GM18873 (cell line): ENCODE results near the gene RFLNA.

Source experiments
- ATAC-seq: cut with Tn5 transposase; IDR thresholded peaks from one replicate; pipeline ENCODE4 v1.9.1; 2021; ENCODE audit warnings: mild to moderate bottlenecking, moderate library complexity, moderate number of reproducible peaks; ENCODE audit not compliant: unreplicated experiment, low FRiP score

Gene RFLNA

DNA sequence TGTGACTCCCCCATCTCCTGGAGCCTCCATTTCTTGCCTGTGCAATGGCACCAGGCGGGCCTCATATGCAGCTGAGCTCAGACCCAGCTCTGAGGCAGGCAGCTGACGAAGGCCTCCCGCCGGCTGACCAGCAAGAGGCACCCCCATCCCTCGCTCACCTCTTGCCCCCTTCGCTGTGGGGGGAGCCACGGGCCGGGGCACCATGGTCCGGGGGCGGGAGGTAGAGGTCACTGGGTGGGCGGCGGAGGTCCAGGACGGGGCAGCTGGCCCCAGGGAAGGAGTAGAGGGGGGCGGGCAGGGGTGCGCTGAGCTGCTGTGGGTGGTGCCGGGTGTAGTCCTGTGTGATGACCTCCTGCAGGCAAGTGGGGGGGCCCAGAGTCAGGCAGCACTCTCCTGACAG, 39.4 kb downstream of the RFLNA start:
- ATAC-seq: no peak

DNA sequence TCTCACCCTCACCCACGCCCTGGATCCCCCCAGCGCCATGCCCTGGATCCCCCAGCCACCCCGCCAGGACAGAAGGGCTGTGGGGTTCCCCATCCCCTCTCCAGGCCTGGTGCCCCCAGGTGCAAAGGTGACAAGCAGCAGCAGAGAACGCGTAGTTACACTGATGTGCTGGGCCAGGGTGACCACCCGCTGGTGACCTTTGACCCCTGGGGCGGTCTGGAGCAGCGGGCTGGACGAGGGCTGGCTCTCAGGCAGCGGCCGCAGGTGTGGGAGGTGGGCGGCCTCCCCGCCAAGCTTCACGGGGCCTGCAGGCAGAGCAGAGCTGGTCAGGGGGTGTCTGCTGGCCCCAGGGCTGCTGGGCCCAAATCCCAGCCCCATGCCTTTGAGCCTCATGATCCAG, 40.1 kb downstream of the RFLNA start:
- no peak for ATAC-seq

DNA sequence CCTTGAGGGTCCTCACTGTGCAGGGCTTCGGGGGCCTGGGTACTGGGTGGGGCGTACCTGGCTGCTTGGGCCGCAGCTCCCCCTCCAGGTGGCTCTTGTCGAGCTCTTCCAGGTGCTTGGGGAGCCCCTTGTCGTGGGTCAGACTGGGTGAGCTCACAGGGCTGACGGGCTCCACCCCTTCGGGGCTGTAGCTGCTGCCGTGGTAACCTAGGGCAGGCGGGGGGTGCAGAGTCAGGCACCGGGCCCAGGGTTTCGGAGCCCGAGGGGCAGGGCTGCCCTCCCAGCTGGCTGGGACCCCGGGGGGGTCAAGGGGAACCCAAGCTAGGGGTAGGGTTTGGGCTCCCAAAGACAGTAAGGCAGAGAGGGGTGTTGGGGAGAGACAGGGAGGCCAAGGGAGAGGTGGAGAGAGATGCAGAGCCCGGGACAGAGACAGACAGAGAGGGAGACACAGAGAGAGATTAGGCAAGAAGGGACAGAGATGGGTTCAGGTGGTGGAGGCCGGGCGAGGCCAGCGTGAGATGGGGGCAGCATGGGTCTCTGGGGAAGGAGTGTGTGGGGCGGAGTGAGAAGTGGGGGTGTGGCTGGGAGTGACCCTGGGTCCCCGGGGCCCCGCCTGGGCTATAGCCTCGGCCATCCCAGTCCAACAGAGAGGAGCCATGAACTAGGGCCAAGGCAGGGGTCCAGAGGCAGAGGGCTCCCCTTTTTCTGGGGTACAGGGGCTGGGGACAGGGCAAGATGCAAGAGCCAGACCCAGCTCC, 40.7 kb downstream of the RFLNA start:
- ATAC-seq: no peak

DNA sequence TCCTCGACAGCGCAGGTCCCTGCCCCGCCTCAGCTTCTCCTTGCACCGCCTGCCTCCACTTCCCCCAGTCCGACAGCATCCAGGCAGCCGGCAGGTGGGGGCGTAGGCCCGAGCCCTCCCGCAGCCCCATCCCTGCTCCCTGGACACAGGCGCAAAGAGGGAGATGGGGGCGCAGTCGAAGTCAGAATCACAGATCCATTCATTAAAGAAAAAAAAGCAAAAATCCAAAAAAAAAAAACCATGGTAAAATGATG, 41.2 kb downstream of the RFLNA start:
- no peak for ATAC-seq

DNA sequence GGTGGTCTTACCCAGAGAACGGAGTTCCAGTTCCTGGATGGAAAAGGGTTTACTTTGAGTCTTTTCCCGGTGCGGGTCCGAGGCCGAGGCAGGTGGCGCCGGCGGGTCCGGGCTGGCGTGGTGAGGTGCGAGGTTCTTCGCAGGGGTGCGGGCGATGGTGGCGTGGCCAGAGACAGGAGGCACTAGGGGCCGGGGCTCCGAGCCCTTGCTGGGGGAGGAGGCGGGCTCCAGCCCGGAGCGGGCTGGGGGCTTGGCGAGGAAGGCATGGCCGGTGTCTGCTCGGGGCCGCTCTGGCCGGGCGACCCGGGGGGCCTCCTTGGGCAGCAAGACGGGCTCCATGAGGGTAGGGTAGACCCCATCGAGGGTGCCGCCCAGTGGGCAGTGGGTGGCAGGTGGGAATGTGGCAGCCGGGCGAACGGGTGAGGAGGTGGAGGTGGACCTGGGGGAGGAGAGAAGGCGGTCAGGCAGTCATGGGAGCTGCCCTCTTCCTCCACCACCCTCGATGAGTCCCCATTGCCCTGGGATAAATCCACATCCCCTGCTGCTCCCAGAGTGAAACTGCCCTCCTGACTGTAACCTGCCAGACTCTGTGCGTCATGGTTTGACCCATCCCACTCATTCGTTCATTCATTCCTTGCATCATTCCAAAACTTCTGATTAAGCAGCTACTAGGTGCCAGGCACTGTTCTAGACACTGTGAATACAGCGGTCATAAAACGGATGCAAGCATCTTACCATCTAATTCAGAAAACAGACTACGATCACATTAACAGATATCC, 42.0 kb downstream of the RFLNA start:
- no peak for ATAC-seq

DNA sequence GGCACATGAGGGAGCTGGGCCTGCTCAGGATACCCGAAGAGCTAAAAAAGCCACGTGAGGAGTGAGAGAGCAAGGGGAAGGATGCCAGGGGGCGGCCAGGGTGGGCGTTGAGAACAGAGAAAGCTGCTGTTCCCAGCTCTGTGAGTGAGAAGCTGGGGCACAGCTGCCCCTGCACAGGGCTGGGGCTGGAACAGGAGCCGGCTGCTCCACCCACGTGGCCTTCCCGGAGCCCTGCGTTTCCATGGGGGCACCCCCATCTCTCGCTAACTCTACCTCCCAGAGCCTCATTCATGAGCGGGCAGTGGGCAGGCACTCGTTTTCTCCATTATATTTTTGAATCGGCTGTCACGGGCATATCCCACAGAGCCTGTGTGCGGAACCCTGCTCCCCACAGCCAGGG, 42.7 kb downstream of the RFLNA start:
- no peak for ATAC-seq

DNA sequence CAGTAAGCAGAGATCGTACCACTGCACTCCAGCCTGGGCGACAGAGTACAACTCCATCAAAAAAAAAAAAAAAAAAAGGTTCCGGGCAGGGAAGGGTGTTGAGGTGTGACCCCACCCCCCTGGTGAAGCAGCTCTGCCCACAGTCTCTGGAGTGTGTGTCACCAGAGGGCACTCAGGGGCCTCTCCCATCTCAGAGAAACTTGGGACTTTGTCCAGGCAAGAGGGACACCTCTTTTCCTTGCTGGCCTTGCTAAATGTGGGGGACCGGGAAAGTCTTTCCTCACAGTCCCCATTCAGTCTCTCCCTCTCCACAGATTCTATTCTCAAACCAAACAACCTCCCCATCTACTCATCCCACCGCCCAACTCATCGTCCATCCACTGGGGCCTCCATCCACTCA, 43.6 kb downstream of the RFLNA start:
- no peak for ATAC-seq

DNA sequence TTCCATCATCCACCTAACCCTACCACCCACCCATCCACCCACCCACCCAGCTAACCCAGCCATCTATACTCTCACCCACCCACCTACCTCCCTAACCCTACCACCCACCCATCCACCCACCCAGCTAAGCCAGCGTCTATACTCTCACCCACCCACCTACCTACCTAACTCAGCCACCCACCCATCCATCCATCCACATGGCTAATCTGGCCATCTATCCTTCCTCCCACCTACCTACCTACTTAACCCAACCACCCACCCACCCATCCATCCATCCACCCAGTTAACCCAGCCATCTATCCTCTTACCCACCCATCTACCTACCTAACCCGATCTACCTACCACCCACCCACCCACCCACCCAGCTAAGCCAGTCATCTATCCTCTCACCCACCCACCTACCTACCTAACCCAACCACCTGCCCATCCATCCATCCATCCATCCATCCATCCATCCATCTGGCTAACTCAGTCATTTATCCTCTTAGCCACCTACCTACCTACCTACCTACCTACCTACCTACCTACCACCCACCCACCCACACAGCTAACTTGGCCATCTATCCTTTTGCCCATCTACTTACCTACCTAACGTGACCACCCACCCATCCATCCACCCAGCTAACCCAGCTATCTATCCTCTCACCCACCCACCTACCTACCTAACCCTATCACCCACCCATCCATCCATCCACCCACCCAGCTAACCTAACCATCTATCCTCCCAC, 44.1 kb downstream of the RFLNA start:
- no peak for ATAC-seq

DNA sequence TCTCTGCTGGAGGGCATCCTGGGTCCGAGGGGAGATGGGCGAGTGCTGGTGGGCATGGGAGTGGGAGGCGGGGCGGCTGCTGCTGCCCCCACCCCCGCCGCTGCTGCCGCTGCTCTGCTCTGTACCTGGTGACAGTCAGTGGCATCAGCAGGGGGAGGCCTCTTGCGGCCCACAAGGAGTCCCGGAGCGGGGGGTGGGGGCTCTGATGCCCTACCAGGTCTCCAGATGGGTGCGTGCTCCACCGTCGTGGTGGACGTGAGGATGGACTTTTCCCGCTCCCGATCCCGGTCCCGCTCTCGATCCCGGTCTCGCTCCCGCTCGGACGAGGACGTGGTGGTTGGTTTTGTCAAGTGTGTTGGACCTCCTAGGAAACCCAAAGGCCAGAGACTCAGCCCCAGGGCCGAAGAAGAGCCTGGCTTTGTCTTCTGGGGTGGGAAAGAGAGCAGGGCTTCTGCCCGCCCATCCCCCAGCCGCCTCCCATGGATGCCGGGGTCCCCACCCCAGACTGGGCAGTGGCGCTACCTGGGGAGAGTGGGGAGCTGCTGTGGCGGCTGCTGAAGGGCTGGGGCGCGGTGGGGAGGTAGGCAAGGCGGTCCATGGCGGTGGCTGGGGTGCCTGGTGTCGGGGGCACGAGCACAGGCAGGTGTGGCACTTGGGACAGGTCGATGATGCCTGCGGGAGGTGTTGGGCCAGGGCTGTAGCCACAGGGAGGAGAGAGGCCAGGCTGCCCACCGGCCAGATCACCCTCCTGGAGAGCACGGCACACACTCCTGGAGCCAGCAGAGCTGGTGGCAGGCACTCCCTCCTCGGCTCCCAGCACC, 45.4 kb downstream of the RFLNA start:
- ATAC-seq: no peak

DNA sequence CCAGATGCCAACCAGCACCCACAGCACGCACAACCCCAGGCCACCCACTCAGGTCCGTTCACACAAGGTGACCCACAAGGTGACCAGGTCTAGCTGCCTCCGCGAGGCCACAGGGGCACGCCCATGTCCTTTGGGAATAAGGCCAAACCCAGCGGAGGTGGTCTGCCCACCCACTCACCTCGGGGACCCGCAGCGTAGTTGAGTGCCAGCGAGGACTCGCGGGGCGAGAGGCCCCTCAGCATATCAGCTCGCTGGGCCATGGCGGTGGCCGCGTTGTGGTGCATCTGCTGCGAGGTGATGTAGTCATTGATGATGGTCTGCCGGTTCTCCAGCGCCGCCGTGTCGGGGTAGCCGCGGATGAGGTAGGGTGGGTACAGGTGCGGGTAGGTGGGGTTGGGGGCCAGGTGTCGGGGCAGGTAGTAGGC, 46.8 kb downstream of the RFLNA start:
- ATAC-seq: no peak

DNA sequence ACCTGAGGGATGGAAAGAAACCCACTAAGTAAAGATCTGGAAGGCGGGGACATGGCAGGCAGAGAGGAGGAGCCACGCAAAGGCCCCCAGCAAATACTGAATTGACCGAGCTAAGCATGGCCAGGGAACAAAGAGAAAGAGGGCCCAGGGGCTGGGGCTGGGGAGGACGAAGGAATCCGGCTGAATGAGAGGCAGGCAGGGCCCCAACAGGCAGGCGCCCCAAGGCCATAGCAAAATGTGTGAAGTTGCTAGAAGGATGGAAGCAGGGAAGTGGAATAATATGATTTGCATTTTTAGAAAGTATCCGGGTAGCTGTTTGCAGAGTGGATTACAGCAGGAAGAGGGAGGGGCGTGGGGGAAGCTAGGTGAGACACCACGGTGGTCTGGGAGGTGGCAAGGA, 49.1 kb downstream of the RFLNA start:
- no peak for ATAC-seq

DNA sequence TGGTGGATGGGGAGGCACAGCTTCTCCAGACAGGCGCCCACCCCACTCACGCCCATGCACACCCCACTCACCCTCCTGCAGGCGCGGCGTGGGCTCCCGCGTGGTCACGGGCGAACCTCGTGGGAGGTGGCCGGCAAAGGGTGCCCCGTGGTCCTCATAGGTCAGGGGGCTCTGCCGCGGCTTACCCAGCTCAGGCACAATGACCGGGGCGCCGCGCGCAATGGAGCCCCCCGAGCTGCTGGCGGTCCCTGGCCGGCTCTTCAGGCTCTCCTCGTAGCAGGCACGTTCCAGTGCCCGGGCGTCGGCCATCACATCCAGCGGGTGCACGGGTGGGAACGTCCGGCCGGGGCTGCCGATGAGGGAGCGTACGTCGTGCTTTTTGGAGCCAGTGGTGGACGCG, 49.6 kb downstream of the RFLNA start:
- no peak for ATAC-seq

DNA sequence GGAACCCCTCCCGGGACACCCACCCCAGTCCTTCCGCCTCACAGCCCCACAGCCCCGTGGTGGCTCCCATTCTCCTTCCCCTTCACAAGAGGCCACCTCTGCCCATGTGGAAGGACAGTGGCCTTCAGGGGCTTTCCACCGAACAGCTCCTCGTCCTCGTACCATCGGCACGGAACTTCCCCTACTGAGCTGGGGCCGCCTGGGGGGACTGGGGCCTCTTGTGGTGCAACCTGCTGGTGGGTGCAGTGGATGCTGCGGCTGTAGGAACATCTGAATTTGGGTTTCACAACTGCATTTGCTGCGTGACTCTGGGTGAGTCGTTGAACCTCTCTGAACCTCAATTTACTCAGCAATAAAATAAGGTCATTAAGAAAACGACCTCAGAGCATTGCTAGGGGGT, 50.9 kb downstream of the RFLNA start:
- ATAC-seq: no peak

DNA sequence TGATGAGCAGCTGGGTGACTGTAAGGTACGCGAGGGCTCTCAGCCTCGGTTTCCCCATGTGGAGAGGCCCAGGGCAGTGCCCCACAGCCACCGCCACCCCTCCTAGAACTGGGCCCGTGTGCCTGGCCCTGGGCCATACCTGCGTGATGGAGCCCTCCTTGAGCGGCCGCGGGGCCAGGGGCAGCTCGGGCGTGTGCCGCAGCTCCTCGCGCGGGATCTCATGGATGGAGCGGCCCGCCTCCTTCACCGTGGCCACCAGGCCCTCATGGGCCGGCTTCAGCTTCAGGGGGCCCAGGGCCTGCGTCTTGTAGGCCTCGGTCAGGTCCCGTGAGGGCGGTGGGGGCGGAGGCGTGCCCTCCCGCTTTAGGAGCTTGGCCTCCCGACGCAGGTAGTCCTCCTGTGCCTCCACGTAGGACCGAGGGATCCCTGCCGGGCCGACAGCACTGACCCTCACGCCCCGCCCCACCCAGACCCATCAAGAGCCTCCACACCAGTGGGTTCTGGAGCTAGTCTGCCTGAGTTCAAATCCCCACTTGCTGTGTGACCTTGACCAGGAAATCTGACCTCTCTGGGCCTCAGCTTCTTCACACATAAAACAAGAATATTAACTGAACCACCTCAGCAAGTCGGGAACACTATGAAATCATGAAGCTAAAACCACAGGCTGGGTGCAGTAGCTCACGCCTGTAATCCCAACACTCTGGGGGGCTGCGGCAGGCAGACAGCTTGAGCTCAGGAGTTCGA, 51.7 kb downstream of the RFLNA start:
- ATAC-seq: no peak

DNA sequence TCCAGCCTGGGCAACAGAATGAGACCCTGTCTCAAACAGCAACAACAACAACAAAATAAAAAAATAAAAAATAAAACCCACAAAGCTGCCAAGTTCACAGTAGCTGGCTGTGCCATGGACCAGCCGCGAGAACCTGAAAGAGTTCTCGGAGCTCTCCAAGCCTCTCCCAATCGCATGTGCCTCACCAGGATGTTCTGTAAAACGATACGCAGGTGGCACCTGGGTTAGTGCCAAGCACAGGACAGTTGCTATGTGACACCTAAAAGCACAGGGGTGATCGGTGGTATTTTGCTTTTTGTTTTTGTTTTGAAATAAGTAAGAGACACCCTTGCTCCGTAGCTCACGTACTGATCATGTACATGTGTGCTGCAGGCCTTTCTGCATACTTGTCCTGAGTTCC, 52.4 kb downstream of the RFLNA start:
- ATAC-seq: no peak

DNA sequence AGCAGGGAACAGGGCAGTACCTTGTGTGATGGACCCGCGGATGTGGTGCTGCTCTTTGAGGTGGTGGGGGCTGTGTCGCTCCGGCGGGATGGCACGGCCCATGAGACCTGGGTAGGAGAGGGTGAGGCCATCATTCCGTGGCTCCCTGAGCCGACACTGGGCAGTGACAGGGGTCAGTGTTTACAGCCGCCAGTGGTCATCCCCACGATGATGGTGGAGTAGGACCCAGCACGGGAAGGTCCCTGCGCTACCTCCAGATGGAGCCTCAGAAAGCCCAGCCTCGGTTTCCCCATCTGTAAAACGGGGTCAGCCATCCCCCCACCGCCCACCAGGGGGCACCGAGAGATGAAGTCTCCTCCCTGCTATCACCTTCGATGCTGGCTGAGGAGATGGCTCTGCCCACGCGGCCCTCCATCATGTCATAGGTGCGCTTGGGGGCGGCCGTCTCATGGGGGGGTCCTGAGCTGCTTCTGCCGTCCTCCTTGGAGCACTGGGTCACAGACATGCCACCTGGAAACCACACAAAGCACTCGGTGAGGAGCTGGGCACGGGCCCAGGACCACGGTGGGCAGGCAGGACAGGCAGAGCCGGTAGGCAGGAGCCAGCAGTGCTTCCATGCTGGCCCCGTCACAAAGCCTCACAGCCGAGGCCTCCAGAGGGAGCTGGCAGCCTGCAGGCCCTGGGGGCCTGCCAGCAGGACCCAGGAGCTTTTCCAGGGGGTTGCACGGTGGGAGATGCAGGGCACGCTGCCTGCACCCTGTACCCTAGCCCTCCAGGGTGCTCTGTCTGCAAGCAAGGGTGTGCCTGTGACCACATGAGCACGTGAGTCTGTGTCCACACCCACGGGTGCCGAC, 53.1 kb downstream of the RFLNA start:
- no peak for ATAC-seq

DNA sequence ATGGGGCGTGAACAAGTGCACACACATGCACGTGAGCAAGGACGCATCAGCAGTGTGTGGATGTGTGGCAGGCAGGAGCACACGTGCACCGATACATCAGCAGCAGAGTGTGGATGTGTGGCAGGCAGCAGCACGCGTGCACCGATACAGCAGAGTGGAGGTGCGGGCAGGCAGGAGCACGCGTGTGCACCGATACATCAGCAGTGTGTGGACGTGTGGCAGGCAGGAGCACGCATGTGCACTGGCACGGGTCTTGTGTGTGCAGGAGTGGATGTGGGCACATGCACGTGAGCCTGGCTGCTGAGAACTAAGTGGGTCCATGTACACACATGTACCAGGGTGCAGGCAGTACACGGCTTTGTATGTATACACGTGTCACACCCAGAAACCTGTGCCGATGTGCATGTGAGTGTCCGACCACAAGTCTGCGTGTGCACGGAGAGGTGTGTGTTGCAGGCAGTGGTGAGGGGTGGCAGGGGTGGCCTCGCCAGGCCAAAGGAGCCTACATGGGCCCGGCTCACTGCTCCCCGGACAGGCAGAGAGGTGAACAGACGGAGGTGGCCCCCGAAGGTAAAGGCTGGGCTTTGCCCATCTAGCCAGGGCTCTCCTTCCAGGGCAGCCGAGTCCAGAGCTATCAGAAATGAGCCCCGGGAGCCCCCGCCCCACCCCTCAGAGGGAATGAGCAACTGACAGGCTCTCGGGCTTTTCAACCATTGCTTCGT, 53.9 kb downstream of the RFLNA start:
- ATAC-seq: no peak

DNA sequence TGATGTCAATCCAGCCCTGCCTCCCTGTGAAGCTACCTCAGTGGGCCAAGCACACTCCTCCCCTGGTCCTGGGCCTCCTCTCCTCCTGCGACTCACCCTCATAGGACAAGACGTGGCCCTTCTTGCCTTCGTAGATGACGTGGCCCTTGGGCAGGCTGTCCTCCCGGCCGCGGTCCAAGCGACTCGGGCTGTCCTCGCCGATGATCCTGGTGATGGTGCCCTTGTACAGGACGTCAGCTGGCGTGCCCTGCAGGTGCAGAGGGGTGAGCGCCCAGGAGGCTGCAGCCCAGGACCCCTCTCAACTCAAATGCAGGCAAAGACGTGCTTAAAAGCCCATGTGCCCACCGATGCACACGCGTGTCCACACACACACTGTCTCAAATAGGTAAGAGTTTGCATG, 55.6 kb downstream of the RFLNA start:
- no peak for ATAC-seq

DNA sequence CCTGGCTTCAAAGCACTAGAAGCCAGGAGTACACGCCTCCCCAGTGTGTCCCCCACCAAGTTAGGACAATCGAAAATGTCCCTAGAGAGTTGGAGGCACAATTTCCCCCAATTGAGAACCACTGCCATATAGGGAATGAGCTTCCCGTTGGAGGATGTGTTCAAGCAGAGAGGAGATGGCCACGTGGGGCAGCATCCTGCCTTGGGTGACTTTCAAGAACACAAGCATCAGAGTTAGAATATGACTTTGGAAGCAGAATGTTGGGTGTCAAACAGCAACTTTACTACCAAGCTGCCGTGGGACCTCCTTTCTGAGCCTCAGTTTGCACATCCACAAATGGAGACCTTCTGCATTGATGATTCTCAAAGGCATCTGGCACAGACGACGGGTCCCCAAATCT, 56.5 kb downstream of the RFLNA start:
- no peak for ATAC-seq
